ENCODE measurements around the gene SPAG17.

DNA sequence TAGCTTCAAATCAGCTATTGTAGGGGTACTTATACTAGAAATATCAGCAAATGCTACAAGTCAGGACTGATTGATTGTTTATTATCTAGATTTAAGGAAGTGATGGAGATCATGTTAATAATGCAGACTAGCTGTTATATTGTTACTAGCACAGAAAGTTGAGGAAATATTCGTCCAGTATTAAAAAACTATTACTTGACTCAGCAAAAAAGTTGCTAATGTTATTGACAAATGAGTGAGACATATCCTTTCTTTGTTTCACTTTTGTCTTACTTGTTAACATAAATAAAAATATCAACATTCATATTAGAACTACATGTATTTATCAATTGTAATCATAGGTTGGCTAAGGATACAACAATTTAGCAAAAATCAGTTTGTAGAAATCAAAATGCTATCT lies 141.4 kb downstream of the SPAG17 start:
- TF ChIP-seq, protein P1, sequence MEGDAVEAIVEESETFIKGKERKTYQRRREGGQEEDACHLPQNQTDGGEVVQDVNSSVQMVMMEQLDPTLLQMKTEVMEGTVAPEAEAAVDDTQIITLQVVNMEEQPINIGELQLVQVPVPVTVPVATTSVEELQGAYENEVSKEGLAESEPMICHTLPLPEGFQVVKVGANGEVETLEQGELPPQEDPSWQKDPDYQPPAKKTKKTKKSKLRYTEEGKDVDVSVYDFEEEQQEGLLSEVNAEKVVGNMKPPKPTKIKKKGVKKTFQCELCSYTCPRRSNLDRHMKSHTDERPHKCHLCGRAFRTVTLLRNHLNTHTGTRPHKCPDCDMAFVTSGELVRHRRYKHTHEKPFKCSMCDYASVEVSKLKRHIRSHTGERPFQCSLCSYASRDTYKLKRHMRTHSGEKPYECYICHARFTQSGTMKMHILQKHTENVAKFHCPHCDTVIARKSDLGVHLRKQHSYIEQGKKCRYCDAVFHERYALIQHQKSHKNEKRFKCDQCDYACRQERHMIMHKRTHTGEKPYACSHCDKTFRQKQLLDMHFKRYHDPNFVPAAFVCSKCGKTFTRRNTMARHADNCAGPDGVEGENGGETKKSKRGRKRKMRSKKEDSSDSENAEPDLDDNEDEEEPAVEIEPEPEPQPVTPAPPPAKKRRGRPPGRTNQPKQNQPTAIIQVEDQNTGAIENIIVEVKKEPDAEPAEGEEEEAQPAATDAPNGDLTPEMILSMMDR (conservative IDR thresholded peaks at IDR 0.05; ENCODE audit: low read depth, low read length), result no peak
- no peak for TF ChIP-seq EZH2 (IDR thresholded peaks at IDR 0.05; ENCODE audit: borderline replicate concordance, low read depth, low read length, poor library complexity, severe bottlenecking)
